SK-N-SH (cell line): ENCODE measurements around the gene HUWE1. TPM values are rescaled to one million over a fixed set of nuclear protein-coding genes. Genes with fewer than 3 reads are reported as not detected.
A peak's percentile ranks its signal among the peaks of the same experiment; 100 is the strongest.

Experiments used
- CTCF ChIA-PET: fragments of 300-600, 350-600 bp; formaldehyde crosslinking; extraction: SDS; loops from one replicate; lab custom pipeline; 2021; lab: Yijun Ruan, JAX
- POLR2A ChIA-PET: fragments of 350-600 bp; sonication (Branson Sonifier 250); formaldehyde crosslinking; extraction: SDS; loops from one replicate; lab custom pipeline; 2020; ENCODE audit warnings: antibody characterized with exemption, inconsistent platforms; lab: Yijun Ruan, JAX
- DNase-seq: peaks from one replicate; pipeline ENCODE4 v3.0.0; 2012
- H2AFZ ChIP-seq: fragments of 200-600 bp; sonication (generic); 2 replicates; pipeline ENCODE4 v1.8.1; 2016; ENCODE audit warnings: antibody characterized with exemption, mild to moderate bottlenecking, low read depth
- H3F3A ChIP-seq: fragments of 200-600 bp; sonication (generic); replicated peaks from 2 replicates; pipeline ENCODE3; 2016; ENCODE audit warnings: antibody characterized with exemption, mild to moderate bottlenecking; ENCODE audit not compliant: insufficient read depth
- H3K27ac ChIP-seq, 2 experiments: fragments of 200-500 bp in 1 of 2; fragments of 200-600 bp in 1 of 2; sonication (Bioruptor generic) in 1 of 2; sonication (generic), shearing (Covaris generic) in 1 of 2; 2 replicates each; pipeline versions ENCODE4 v1.5.1 to v1.6.1; 2014 to 2016; ENCODE audit warnings: low read depth in 2 of 2, inconsistent platforms in 1 of 2, low read length in 1 of 2, mild to moderate bottlenecking in 1 of 2, mixed read lengths in 1 of 2
- H3K27me3 ChIP-seq: fragments of 200-600 bp; sonication (generic), shearing (Covaris generic); 2 replicates; pipeline ENCODE4 v1.6.1; 2016; ENCODE audit warnings: mixed run types; ENCODE audit not compliant: insufficient read depth
- H3K36me3 ChIP-seq, 2 experiments: fragments of 200-500 bp in 1 of 2; fragments of 200-600 bp in 1 of 2; sonication (Bioruptor generic) in 1 of 2; sonication (generic) in 1 of 2; replicated peaks in 1 of 2; 2 replicates each; pipeline versions ENCODE3 to v1.5.1; 2014 to 2016; ENCODE audit warnings: low read length in 1 of 2, mild to moderate bottlenecking in 1 of 2; ENCODE audit not compliant: insufficient read depth in 2 of 2, control insufficient read depth in 1 of 2
- H3K4me1 ChIP-seq, 2 experiments: fragments of 200-500 bp in 1 of 2; fragments of 200-600 bp in 1 of 2; sonication (Bioruptor generic) in 1 of 2; sonication (generic), shearing (Covaris generic) in 1 of 2; 2 replicates each; pipeline versions ENCODE4 v1.5.1 to v1.6.1; 2014 to 2016; ENCODE audit warnings: low read depth in 1 of 2, low read length in 1 of 2, mixed run types in 1 of 2; ENCODE audit not compliant: insufficient read depth in 2 of 2, control insufficient read depth in 1 of 2
- H3K4me2 ChIP-seq: fragments of 200-600 bp; sonication (generic), shearing (Covaris generic); 2 replicates; pipeline ENCODE4 v1.6.1; 2017; ENCODE audit warnings: mixed run types
- H3K4me3 ChIP-seq, 2 experiments: fragments of 200-500 bp in 1 of 2; fragments of 200-600 bp in 1 of 2; sonication (Bioruptor generic) in 1 of 2; sonication (generic), shearing (Covaris generic) in 1 of 2; 2 replicates each; pipeline versions ENCODE4 v1.5.1 to v1.8.1; 2014 to 2016; ENCODE audit warnings: low read depth in 2 of 2, inconsistent platforms in 1 of 2, low read length in 1 of 2, mild to moderate bottlenecking in 1 of 2, mixed read lengths in 1 of 2, moderate library complexity in 1 of 2
- H3K79me2 ChIP-seq: fragments of 200-600 bp; sonication (generic); 2 replicates; pipeline ENCODE4 v1.8.1; 2017; ENCODE audit warnings: mild to moderate bottlenecking; ENCODE audit not compliant: insufficient read depth
- H3K9ac ChIP-seq: fragments of 200-600 bp; sonication (generic); 2 replicates; pipeline ENCODE4 v1.6.1; 2017; ENCODE audit warnings: mixed run types
- H3K9me2 ChIP-seq: fragments of 200-600 bp; sonication (generic); 2 replicates; pipeline ENCODE4 v1.6.1; 2017; ENCODE audit warnings: mixed run types
- H3K9me3 ChIP-seq: fragments of 200-600 bp; sonication (generic); 2 replicates; pipeline ENCODE4 v1.6.1; 2017; ENCODE audit warnings: mixed run types, mild to moderate bottlenecking, moderate library complexity
- H4K20me1 ChIP-seq: fragments of 200-600 bp; sonication (generic); 2 replicates; pipeline ENCODE4 v1.6.1; 2017; ENCODE audit warnings: mild to moderate bottlenecking, mixed run types; ENCODE audit not compliant: insufficient read depth
- ELF1 ChIP-seq: IDR thresholded peaks from 2 replicates; pipeline ENCODE4 v1.4.0; 2012
- FOXJ3 ChIP-seq: sonication (generic); formaldehyde crosslinking; IDR thresholded peaks from 2 replicates; pipeline ENCODE4 v1.5.1; 2020; ENCODE audit warnings: mild to moderate bottlenecking, missing genetic modification reagents
- FOXM1 ChIP-seq: IDR thresholded peaks from 2 replicates; pipeline ENCODE4 v1.4.0; 2012; ENCODE audit warnings: low read depth, mild to moderate bottlenecking
- GABPA ChIP-seq: IDR thresholded peaks from 2 replicates; pipeline ENCODE4 v1.4.0; 2012; ENCODE audit warnings: low read depth, mild to moderate bottlenecking
- GATA2 ChIP-seq: sonication (generic); formaldehyde crosslinking; IDR thresholded peaks from 2 replicates; pipeline ENCODE4 v1.5.0; 2020; ENCODE audit warnings: mild to moderate bottlenecking, missing genetic modification reagents
- MEF2A ChIP-seq: IDR thresholded peaks from 2 replicates; pipeline ENCODE4 v1.4.0; 2012; ENCODE audit warnings: low read depth, borderline replicate concordance
- NFIC ChIP-seq: IDR thresholded peaks from 2 replicates; pipeline ENCODE4 v1.4.0; 2012; ENCODE audit warnings: borderline replicate concordance
- RAD21 ChIP-seq: IDR thresholded peaks from 2 replicates; pipeline ENCODE4 v1.6.1; 2012; ENCODE audit warnings: mild to moderate bottlenecking, low read length
- RCOR1 ChIP-seq: fragments of 150-350 bp; IDR thresholded peaks from 2 replicates; pipeline ENCODE4 v1.6.1; 2017; ENCODE audit warnings: antibody characterized with exemption, low read length
- SIN3A ChIP-seq: IDR thresholded peaks from 2 replicates; pipeline ENCODE4 v1.6.1; 2012; ENCODE audit warnings: low read depth, mild to moderate bottlenecking, low read length, moderate library complexity, borderline replicate concordance
- TAF1 ChIP-seq: IDR thresholded peaks from 2 replicates; pipeline ENCODE4 v1.6.1; 2012; ENCODE audit warnings: low read depth, mild to moderate bottlenecking, low read length, moderate library complexity, borderline replicate concordance
- WGBS: methylation state at CpG from one replicate; pipeline ENCODE4 v1.1.6; 2017; ENCODE audit warnings: low lambda C conversion rate; 5-methylcytosine and 5-hydroxymethylcytosine counted together
- polyA plus RNA-seq, 3 experiments: library from polyadenylated mRNA; depleted of rRNA; stranded (reverse); fragments of >200 nt; gene quantifications; 2 replicates each; pipeline ENCODE4 v1.2.3, GENCODE V29; 2012
- TF ChIP-seq, protein P1 (sequence below): IDR thresholded peaks from 2 replicates; pipeline ENCODE4; 2012
- TF ChIP-seq, protein P2 (sequence below): IDR thresholded peaks from 2 replicates; pipeline ENCODE4 v1.4.0; 2012; ENCODE audit warnings: low read depth
- TF ChIP-seq, protein P3 (sequence below): IDR thresholded peaks from 2 replicates; pipeline ENCODE4 v1.4.0; 2012; ENCODE audit warnings: low read depth, borderline replicate concordance
- TF ChIP-seq, protein P4 (sequence below): IDR thresholded peaks from 2 replicates; pipeline ENCODE4 v1.6.1; 2012; ENCODE audit warnings: mild to moderate bottlenecking, low read depth, low read length, moderate library complexity
- TF ChIP-seq, protein P5 (sequence below): IDR thresholded peaks from 2 replicates; pipeline ENCODE4 v1.4.0; 2012; ENCODE audit warnings: low read depth, borderline replicate concordance
- TF ChIP-seq, protein P6 (sequence below): fragments of 150-350 bp; IDR thresholded peaks from 2 replicates; pipeline ENCODE4 v1.6.1; 2017; ENCODE audit warnings: antibody characterized with exemption, low read length, low read depth, borderline replicate concordance

Gene HUWE1, protein sequence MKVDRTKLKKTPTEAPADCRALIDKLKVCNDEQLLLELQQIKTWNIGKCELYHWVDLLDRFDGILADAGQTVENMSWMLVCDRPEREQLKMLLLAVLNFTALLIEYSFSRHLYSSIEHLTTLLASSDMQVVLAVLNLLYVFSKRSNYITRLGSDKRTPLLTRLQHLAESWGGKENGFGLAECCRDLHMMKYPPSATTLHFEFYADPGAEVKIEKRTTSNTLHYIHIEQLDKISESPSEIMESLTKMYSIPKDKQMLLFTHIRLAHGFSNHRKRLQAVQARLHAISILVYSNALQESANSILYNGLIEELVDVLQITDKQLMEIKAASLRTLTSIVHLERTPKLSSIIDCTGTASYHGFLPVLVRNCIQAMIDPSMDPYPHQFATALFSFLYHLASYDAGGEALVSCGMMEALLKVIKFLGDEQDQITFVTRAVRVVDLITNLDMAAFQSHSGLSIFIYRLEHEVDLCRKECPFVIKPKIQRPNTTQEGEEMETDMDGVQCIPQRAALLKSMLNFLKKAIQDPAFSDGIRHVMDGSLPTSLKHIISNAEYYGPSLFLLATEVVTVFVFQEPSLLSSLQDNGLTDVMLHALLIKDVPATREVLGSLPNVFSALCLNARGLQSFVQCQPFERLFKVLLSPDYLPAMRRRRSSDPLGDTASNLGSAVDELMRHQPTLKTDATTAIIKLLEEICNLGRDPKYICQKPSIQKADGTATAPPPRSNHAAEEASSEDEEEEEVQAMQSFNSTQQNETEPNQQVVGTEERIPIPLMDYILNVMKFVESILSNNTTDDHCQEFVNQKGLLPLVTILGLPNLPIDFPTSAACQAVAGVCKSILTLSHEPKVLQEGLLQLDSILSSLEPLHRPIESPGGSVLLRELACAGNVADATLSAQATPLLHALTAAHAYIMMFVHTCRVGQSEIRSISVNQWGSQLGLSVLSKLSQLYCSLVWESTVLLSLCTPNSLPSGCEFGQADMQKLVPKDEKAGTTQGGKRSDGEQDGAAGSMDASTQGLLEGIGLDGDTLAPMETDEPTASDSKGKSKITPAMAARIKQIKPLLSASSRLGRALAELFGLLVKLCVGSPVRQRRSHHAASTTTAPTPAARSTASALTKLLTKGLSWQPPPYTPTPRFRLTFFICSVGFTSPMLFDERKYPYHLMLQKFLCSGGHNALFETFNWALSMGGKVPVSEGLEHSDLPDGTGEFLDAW (N-terminal part only)
- 39.1 and 43.4 TPM in 2 replicates for polyA plus RNA-seq (2012; rRNA removed)
- polyA plus RNA-seq (2012; cell fraction: cytosol; rRNA removed), result 25.3 and 32.6 TPM in 2 replicates
- 80.8 and 135 TPM in 2 replicates for polyA plus RNA-seq (2012; cell fraction: nucleus; rRNA removed)

DNA sequence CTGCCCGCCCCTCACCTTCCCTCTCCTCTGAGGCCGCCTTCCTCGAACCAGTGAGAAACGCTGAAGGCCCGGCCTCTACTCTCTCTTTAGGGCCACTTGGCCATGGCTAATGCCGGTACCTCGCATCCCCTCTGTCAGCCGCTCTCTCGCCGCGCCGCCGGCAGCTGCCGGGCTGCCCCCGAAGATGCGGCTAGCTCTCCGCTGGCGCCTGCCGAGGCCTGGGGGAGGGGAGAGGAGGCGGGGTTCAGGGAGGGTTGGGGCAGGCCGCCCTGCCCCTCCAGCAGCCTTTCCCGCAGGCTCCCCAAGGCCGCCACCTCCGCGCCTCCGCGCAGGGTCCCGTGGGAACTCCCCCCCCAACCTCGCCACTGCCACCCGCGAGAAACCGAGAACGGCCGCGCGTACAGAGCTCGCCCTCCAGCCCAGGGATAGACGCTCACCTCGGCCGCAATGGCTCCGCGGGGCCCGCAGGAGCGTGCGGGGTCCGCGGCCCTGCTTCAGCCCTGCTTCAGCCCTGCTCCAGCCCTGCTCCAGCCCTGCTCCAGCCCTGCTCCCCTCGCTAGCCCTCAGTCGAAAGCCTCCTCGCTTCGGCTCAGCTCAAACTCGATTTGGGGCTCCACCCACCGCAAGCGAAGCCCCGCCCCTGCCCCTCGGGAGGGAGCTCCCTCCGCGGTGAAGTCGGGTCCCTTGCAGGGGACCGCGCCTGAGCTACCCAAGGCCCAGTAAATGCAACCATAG is at the start of gene HUWE1:
Gene HUWE1 (minus strand): TSS at position 569 of the 735 bp plus-strand sequence. CDS start 32,612 bp downstream, outside the sequence.
- POLR2A ChIA-PET, result interaction anchor here (0.6 to 1.0 kb wide), 3 partner anchors 9 to 697 kb away, joined by 3 to 6 read pairs (median 3); no protein-coding TSS in a partner anchor
- TF ChIP-seq, protein P1, sequence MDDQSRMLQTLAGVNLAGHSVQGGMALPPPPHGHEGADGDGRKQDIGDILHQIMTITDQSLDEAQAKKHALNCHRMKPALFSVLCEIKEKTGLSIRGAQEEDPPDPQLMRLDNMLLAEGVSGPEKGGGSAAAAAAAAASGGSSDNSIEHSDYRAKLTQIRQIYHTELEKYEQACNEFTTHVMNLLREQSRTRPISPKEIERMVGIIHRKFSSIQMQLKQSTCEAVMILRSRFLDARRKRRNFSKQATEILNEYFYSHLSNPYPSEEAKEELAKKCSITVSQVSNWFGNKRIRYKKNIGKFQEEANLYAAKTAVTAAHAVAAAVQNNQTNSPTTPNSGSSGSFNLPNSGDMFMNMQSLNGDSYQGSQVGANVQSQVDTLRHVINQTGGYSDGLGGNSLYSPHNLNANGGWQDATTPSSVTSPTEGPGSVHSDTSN, result no peak
- TF ChIP-seq GATA2 (no peak), RAD21 (no peak), GABPA (no peak), SIN3A (peak; percentile 66; the same call in 1 of the 2 replicates), NFIC (no peak), TAF1 (peak; percentile 71), MEF2A (no peak), RCOR1 (no peak), FOXM1 (no peak), FOXJ3 (CRISPR knock-in tag) (no peak), ELF1 (no peak)
- TF ChIP-seq, protein P2, sequence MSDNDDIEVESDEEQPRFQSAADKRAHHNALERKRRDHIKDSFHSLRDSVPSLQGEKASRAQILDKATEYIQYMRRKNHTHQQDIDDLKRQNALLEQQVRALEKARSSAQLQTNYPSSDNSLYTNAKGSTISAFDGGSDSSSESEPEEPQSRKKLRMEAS, result 0 out of 2 replicates have a peak, but pooled peaks have one; percentile 39
- TF ChIP-seq, protein P3, sequence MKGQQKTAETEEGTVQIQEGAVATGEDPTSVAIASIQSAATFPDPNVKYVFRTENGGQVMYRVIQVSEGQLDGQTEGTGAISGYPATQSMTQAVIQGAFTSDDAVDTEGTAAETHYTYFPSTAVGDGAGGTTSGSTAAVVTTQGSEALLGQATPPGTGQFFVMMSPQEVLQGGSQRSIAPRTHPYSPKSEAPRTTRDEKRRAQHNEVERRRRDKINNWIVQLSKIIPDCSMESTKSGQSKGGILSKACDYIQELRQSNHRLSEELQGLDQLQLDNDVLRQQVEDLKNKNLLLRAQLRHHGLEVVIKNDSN, result no peak
- TF ChIP-seq, protein P4, sequence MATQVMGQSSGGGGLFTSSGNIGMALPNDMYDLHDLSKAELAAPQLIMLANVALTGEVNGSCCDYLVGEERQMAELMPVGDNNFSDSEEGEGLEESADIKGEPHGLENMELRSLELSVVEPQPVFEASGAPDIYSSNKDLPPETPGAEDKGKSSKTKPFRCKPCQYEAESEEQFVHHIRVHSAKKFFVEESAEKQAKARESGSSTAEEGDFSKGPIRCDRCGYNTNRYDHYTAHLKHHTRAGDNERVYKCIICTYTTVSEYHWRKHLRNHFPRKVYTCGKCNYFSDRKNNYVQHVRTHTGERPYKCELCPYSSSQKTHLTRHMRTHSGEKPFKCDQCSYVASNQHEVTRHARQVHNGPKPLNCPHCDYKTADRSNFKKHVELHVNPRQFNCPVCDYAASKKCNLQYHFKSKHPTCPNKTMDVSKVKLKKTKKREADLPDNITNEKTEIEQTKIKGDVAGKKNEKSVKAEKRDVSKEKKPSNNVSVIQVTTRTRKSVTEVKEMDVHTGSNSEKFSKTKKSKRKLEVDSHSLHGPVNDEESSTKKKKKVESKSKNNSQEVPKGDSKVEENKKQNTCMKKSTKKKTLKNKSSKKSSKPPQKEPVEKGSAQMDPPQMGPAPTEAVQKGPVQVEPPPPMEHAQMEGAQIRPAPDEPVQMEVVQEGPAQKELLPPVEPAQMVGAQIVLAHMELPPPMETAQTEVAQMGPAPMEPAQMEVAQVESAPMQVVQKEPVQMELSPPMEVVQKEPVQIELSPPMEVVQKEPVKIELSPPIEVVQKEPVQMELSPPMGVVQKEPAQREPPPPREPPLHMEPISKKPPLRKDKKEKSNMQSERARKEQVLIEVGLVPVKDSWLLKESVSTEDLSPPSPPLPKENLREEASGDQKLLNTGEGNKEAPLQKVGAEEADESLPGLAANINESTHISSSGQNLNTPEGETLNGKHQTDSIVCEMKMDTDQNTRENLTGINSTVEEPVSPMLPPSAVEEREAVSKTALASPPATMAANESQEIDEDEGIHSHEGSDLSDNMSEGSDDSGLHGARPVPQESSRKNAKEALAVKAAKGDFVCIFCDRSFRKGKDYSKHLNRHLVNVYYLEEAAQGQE, result no peak
- TF ChIP-seq, protein P5, sequence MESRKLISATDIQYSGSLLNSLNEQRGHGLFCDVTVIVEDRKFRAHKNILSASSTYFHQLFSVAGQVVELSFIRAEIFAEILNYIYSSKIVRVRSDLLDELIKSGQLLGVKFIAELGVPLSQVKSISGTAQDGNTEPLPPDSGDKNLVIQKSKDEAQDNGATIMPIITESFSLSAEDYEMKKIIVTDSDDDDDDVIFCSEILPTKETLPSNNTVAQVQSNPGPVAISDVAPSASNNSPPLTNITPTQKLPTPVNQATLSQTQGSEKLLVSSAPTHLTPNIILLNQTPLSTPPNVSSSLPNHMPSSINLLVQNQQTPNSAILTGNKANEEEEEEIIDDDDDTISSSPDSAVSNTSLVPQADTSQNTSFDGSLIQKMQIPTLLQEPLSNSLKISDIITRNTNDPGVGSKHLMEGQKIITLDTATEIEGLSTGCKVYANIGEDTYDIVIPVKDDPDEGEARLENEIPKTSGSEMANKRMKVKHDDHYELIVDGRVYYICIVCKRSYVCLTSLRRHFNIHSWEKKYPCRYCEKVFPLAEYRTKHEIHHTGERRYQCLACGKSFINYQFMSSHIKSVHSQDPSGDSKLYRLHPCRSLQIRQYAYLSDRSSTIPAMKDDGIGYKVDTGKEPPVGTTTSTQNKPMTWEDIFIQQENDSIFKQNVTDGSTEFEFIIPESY, result 0 out of 2 replicates have a peak, but pooled peaks have one; percentile 42
- TF ChIP-seq, protein P6, sequence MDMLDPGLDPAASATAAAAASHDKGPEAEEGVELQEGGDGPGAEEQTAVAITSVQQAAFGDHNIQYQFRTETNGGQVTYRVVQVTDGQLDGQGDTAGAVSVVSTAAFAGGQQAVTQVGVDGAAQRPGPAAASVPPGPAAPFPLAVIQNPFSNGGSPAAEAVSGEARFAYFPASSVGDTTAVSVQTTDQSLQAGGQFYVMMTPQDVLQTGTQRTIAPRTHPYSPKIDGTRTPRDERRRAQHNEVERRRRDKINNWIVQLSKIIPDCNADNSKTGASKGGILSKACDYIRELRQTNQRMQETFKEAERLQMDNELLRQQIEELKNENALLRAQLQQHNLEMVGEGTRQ, result no peak

More for the DNA sequence above, at the start of gene HUWE1:
- Histone ChIP-seq H3K9me3 (no peaks in the 10 kb centered on the region), H3K4me1 (no peaks in the 10 kb centered on the region; a peak in 2 of 4 replicates), H3K27ac (peak within 1 kb of the TSS; percentile 89 to 92), H3K9ac (peak within 1 kb of the TSS; percentile 83), H3F3A (peaks cover 4% of the 10 kb centered on the region), H3K9me2 (no peaks in the 10 kb centered on the region), H3K27me3 (0 out of 2 replicates have a peak, but pooled peaks cover 3% of the 10 kb centered on the region), H3K36me3 (peaks cover 0 to 4% of the 10 kb centered on the region in 2 experiments), H4K20me1 (peaks cover 16% of the 10 kb centered on the region), H3K4me2 (peak within 1 kb of the TSS; percentile 76), H2AFZ (peak within 1 kb of the TSS; percentile 91), H3K79me2 (peaks cover 38% of the 10 kb centered on the region), H3K4me3 (peak within 1 kb of the TSS; percentile 62 to 79)
- peak; percentile 78 for DNase-seq
- WGBS, result 17% methylated on average over 23 of the region's 61 CpGs
- CTCF ChIA-PET, result interaction anchor here (1.0 kb wide), 1 partner anchor 11 kb away, joined by 3 read pairs; no protein-coding TSS in a partner anchor
